ENCODE results near the gene PLAC9.
"Not testable (repeated sequence)": the region's sequence is repeated elsewhere in the genome, so short reads cannot be mapped to it uniquely, and the experiment has no call there.

- not testable (repeated sequence) for TF ChIP-seq CTCF (IDR thresholded peaks at IDR 0.05; ENCODE audit: poor library complexity); EZH2 (IDR thresholded peaks at IDR 0.05; ENCODE audit: borderline replicate concordance); EZH2phosphoT487 (IDR thresholded peaks at IDR 0.05; ENCODE audit: low read depth, severe bottlenecking, unreplicated experiment)
Observed at GRCh38 chr10:80098272-80098671, 34.3 kb upstream of the PLAC9 start.

Measured in hepatocyte (in vitro differentiated cells).